ENCODE data around the gene ATP5F1A. TPM values are rescaled to one million over a fixed set of nuclear protein-coding genes. Genes with fewer than 3 reads are reported as not detected.

Gene ATP5F1A
- total and polyA plus RNA-seq, 4 donors, result 267 to 618 (median 369) TPM

DNA sequence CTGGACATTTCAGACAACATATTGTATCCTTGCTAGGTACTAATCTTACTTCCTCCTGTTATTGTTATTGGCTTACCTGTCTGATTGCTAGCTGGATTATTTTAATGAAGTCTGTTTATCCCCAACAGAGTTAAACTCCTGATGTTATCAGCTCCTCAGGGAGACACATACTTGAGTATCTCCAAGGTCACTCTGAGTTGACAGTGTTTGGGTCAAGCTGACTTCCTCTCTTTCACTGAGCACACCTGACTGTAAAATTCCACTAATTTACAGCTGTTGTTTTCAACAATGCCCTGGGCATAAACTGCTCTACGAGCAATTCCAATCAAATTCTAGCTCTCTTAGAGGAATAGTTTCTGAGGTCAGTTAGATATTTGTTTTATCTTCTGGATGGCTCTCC is 15.7 kb upstream of the ATP5F1A start:
- Histone ChIP-seq H3K27ac (ENCODE audit: low read depth in 1 of 2, low read length in 2 of 2) (no peak overlapping the region), H3K4me1 (ENCODE audit: control insufficient read depth in 4 of 4, insufficient read depth in 4 of 4, low read length in 3 of 4) (no peaks in the 10 kb centered on the region), H3K4me3 (ENCODE audit: low read depth in 1 of 3, low read length in 3 of 3) (no peak overlapping the region), H3K9ac (ENCODE audit: low read depth in 1 of 2, low read length in 2 of 2) (no peak overlapping the region), H3K36me3 (ENCODE audit: control insufficient read depth in 4 of 4, insufficient read depth in 3 of 4, low read depth in 1 of 4, low read length in 3 of 4) (peaks cover 0 to 8% (median 4%) of the 10 kb centered on the region in 4 donors), H3K27me3 (ENCODE audit: control insufficient read depth in 4 of 4, insufficient read depth in 4 of 4, low read length in 3 of 4) (no peaks in the 10 kb centered on the region), H3K9me3 (ENCODE audit: control insufficient read depth in 4 of 4, low read length in 3 of 4) (no peaks in the 10 kb centered on the region)
- WGBS, result 54% methylated on average over 1 of the region's 1 CpG
- no peak for DNase-seq (ENCODE audit: low spot score)
- TF ChIP-seq EGR1 (IDR thresholded peaks at IDR 0.05; ENCODE audit: low read depth in 2 of 2) (no peak), JUND (IDR thresholded peaks at IDR 0.05) (no peak), RAD21 (IDR thresholded peaks at IDR 0.05) (no peak), HNF4A (conservative IDR thresholded peaks at IDR 0.05) (no peak), FOXA2 (IDR thresholded peaks at IDR 0.05) (no peak), FOXA1 (IDR thresholded peaks at IDR 0.05) (no peak), GABPA (IDR thresholded peaks at IDR 0.05 in 1 of 2, conservative IDR thresholded peaks at IDR 0.05 in 1 of 2) (no peak), NR2F2 (IDR thresholded peaks at IDR 0.05) (no peak), YY1 (IDR thresholded peaks at IDR 0.05) (no peak)
- TF ChIP-seq, protein P1, sequence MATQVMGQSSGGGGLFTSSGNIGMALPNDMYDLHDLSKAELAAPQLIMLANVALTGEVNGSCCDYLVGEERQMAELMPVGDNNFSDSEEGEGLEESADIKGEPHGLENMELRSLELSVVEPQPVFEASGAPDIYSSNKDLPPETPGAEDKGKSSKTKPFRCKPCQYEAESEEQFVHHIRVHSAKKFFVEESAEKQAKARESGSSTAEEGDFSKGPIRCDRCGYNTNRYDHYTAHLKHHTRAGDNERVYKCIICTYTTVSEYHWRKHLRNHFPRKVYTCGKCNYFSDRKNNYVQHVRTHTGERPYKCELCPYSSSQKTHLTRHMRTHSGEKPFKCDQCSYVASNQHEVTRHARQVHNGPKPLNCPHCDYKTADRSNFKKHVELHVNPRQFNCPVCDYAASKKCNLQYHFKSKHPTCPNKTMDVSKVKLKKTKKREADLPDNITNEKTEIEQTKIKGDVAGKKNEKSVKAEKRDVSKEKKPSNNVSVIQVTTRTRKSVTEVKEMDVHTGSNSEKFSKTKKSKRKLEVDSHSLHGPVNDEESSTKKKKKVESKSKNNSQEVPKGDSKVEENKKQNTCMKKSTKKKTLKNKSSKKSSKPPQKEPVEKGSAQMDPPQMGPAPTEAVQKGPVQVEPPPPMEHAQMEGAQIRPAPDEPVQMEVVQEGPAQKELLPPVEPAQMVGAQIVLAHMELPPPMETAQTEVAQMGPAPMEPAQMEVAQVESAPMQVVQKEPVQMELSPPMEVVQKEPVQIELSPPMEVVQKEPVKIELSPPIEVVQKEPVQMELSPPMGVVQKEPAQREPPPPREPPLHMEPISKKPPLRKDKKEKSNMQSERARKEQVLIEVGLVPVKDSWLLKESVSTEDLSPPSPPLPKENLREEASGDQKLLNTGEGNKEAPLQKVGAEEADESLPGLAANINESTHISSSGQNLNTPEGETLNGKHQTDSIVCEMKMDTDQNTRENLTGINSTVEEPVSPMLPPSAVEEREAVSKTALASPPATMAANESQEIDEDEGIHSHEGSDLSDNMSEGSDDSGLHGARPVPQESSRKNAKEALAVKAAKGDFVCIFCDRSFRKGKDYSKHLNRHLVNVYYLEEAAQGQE (IDR thresholded peaks at IDR 0.05), result no peak
- TF ChIP-seq, protein P2, sequence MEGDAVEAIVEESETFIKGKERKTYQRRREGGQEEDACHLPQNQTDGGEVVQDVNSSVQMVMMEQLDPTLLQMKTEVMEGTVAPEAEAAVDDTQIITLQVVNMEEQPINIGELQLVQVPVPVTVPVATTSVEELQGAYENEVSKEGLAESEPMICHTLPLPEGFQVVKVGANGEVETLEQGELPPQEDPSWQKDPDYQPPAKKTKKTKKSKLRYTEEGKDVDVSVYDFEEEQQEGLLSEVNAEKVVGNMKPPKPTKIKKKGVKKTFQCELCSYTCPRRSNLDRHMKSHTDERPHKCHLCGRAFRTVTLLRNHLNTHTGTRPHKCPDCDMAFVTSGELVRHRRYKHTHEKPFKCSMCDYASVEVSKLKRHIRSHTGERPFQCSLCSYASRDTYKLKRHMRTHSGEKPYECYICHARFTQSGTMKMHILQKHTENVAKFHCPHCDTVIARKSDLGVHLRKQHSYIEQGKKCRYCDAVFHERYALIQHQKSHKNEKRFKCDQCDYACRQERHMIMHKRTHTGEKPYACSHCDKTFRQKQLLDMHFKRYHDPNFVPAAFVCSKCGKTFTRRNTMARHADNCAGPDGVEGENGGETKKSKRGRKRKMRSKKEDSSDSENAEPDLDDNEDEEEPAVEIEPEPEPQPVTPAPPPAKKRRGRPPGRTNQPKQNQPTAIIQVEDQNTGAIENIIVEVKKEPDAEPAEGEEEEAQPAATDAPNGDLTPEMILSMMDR (IDR thresholded peaks at IDR 0.05; ENCODE audit: low read depth, low read length, missing input control), result no peak
- TF ChIP-seq, protein P3, sequence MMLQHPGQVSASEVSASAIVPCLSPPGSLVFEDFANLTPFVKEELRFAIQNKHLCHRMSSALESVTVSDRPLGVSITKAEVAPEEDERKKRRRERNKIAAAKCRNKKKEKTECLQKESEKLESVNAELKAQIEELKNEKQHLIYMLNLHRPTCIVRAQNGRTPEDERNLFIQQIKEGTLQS (IDR thresholded peaks at IDR 0.05), result no peak

DNA sequence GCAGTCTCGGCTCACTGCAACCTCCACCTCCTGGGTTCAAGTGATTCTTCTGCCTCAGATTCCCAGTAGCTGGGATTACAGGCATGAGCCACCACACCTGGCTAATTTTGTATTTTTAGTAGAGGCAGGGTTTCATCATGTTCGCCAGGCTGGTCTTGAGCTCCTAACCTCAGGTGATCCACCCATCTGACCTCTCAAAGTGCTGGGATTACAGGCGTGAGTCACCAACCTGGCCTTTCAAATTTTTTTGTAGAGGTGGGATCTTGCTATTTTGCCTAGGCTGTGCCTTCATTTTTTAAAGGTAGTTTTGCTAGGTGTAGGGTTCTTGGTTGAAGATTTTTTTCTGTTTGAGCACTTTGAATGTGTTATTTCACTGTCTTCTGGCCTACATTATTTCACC is 12.3 kb upstream of the ATP5F1A start:
- TF ChIP-seq EGR1 (IDR thresholded peaks at IDR 0.05; ENCODE audit: low read depth in 2 of 2), result no peak
- TF ChIP-seq HNF4G (IDR thresholded peaks at IDR 0.05), result no peak
- TF ChIP-seq, protein P1 (IDR thresholded peaks at IDR 0.05), result no peak
- no peak for TF ChIP-seq JUND (IDR thresholded peaks at IDR 0.05)
- no peak for TF ChIP-seq FOXA2 (IDR thresholded peaks at IDR 0.05)
- TF ChIP-seq, protein P3 (IDR thresholded peaks at IDR 0.05), result no peak
- TF ChIP-seq FOXA1 (IDR thresholded peaks at IDR 0.05), result no peak
- no peak for TF ChIP-seq GABPA (IDR thresholded peaks at IDR 0.05 in 1 of 2, conservative IDR thresholded peaks at IDR 0.05 in 1 of 2)
- no peak for TF ChIP-seq YY1 (IDR thresholded peaks at IDR 0.05)
- TF ChIP-seq HNF4A (conservative IDR thresholded peaks at IDR 0.05), result no peak
- TF ChIP-seq, protein P2 (IDR thresholded peaks at IDR 0.05; ENCODE audit: low read depth, low read length, missing input control), result no peak
- no peak for TF ChIP-seq TAF1 (conservative IDR thresholded peaks at IDR 0.05)
- TF ChIP-seq, protein P4, sequence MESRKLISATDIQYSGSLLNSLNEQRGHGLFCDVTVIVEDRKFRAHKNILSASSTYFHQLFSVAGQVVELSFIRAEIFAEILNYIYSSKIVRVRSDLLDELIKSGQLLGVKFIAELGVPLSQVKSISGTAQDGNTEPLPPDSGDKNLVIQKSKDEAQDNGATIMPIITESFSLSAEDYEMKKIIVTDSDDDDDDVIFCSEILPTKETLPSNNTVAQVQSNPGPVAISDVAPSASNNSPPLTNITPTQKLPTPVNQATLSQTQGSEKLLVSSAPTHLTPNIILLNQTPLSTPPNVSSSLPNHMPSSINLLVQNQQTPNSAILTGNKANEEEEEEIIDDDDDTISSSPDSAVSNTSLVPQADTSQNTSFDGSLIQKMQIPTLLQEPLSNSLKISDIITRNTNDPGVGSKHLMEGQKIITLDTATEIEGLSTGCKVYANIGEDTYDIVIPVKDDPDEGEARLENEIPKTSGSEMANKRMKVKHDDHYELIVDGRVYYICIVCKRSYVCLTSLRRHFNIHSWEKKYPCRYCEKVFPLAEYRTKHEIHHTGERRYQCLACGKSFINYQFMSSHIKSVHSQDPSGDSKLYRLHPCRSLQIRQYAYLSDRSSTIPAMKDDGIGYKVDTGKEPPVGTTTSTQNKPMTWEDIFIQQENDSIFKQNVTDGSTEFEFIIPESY (IDR thresholded peaks at IDR 0.05), result no peak
- no peak for TF ChIP-seq RXRA (IDR thresholded peaks at IDR 0.05)
- no peak for TF ChIP-seq RAD21 (IDR thresholded peaks at IDR 0.05)
- 96% methylated on average over 3 of the region's 3 CpGs for WGBS
- H3K4me1 ChIP-seq (ENCODE audit: control insufficient read depth in 4 of 4, insufficient read depth in 4 of 4, low read length in 3 of 4), result no peaks in the 10 kb centered on the region
- H3K4me3 ChIP-seq (ENCODE audit: low read depth in 1 of 3, low read length in 3 of 3), result no peak overlapping the region
- no peak overlapping the region for H3K9ac ChIP-seq (ENCODE audit: low read depth in 1 of 2, low read length in 2 of 2)
- H3K27ac ChIP-seq (ENCODE audit: low read depth in 1 of 2, low read length in 2 of 2), result no peak overlapping the region
- no peak for DNase-seq (ENCODE audit: low spot score)
- H3K9me3 ChIP-seq (ENCODE audit: control insufficient read depth in 4 of 4, low read length in 3 of 4), result no peaks in the 10 kb centered on the region
- H3K36me3 ChIP-seq (ENCODE audit: control insufficient read depth in 4 of 4, insufficient read depth in 3 of 4, low read depth in 1 of 4, low read length in 3 of 4), result peaks cover 0 to 8% (median 4%) of the 10 kb centered on the region in 4 donors
- no peaks in the 10 kb centered on the region for H3K27me3 ChIP-seq (ENCODE audit: control insufficient read depth in 4 of 4, insufficient read depth in 4 of 4, low read length in 3 of 4)

All from liver (tissue), 9 donors.